Neutrophil (primary cell): Measurements from ENCODE around the gene ATG101.

ENCODE experiments used
- H3K27ac ChIP-seq: fragments of 200-600 bp; sonication (generic); 2 replicates; pipeline ENCODE4 v1.5.1; 2016; ENCODE audit warnings: mild to moderate bottlenecking, moderate library complexity
- H3K27me3 ChIP-seq: fragments of 200-600 bp; sonication (generic); 2 replicates; pipeline ENCODE4 v1.6.0; 2016; ENCODE audit warnings: mild to moderate bottlenecking
- H3K36me3 ChIP-seq: fragments of 200-600 bp; sonication (generic); 2 replicates; pipeline ENCODE4 v1.5.1; 2017
- H3K4me1 ChIP-seq, 2 experiments: fragments of 200-600 bp in 1 of 2; sonication (generic) in 1 of 2; 1 replicate in 1 of 2; 2 replicates in 1 of 2; pipeline versions ENCODE4 v1.5.1 to v1.6.1; 2013 to 2016; ENCODE audit warnings: low read depth in 1 of 2, low read length in 1 of 2, mild to moderate bottlenecking in 1 of 2, moderate library complexity in 1 of 2; ENCODE audit not compliant: control insufficient read depth in 1 of 2, insufficient read depth in 1 of 2
- H3K4me3 ChIP-seq, 2 experiments: fragments of 200-600 bp in 1 of 2; sonication (generic) in 1 of 2; 1 replicate in 1 of 2; 2 replicates in 1 of 2; pipeline ENCODE4 v1.5.1; 2013 to 2016; ENCODE audit warnings: low read depth in 1 of 2, low read length in 1 of 2, mild to moderate bottlenecking in 1 of 2, moderate library complexity in 1 of 2
- H3K9me3 ChIP-seq: fragments of 200-600 bp; sonication (generic); 2 replicates; pipeline ENCODE4 v1.5.1; 2016
- CTCF ChIP-seq: fragments of 200-600 bp; sonication (generic); IDR thresholded peaks from 2 replicates; pipeline ENCODE4 v1.5.1; 2016; ENCODE audit warnings: antibody characterized with exemption

The ATG101 gene

GRCh38 chr12:52074971-52075724 lies 5.4 kb downstream of the ATG101 start:
- no peak overlapping the region for H3K27ac ChIP-seq
- no peak for TF ChIP-seq CTCF
- peaks cover 80% of the 10 kb centered on the region for H3K36me3 ChIP-seq
- H3K9me3 ChIP-seq, result no peaks in the 10 kb centered on the region
- H3K4me1 ChIP-seq, result peaks cover 8 to 12% of the 10 kb centered on the region in 2 experiments
- no peaks in the 10 kb centered on the region for H3K27me3 ChIP-seq
- H3K4me3 ChIP-seq, result no peak overlapping the region

- no peak overlapping the region for H3K4me3 ChIP-seq
- H3K9me3 ChIP-seq, result no peaks in the 10 kb centered on the region
- TF ChIP-seq CTCF, result no peak
- no peaks in the 10 kb centered on the region for H3K27me3 ChIP-seq
- no peak overlapping the region for H3K27ac ChIP-seq
- H3K4me1 ChIP-seq, result no peaks in the 10 kb centered on the region
- peaks cover 81% of the 10 kb centered on the region for H3K36me3 ChIP-seq
Observed at GRCh38 chr12:52076811-52077210, 7.0 kb downstream of the ATG101 start.

DNA sequence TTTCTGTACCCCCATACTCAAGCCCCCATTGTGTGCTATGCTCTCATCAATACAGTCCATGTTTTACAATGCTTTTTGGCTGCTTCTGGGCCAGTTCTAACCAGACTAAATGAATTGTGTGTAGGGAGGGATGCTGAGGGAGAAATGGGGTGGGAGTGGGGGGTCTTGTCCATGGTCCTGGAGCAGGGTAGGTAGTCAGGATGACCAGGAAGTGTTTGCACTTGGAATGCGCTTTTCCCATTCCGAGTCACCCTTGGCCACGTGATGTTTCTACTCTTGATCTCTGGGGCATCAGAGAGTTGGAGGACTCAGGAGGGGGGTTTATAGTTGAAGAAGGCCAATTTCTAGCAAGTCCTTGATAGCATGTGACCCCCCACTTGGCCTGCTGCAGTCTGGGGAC lies 8.5 kb downstream of the ATG101 start:
- no peaks in the 10 kb centered on the region for H3K4me1 ChIP-seq
- H3K9me3 ChIP-seq, result no peaks in the 10 kb centered on the region
- H3K27ac ChIP-seq, result no peak overlapping the region
- no peaks in the 10 kb centered on the region for H3K27me3 ChIP-seq
- TF ChIP-seq CTCF, result no peak
- peaks cover 69% of the 10 kb centered on the region for H3K36me3 ChIP-seq
- no peak overlapping the region for H3K4me3 ChIP-seq

GRCh38 chr12:52079576-52080402 lies 10.0 kb downstream of the ATG101 start, which contains the start of gene SMIM41:
SMIM41 (plus strand) TSS chr12:52079704; CDS start chr12:52079780, 76 bp downstream.
- H3K4me3 ChIP-seq, result no peak within 1 kb of the TSS
- H3K36me3 ChIP-seq, result peaks cover 54% of the 10 kb centered on the region
- TF ChIP-seq CTCF, result no peak
- no peaks in the 10 kb centered on the region for H3K9me3 ChIP-seq
- peaks cover 0 to 3% of the 10 kb centered on the region in 2 experiments for H3K4me1 ChIP-seq
- no peaks in the 10 kb centered on the region for H3K27me3 ChIP-seq
- no peak within 1 kb of the TSS for H3K27ac ChIP-seq

- no peak for TF ChIP-seq CTCF
- Histone ChIP-seq H3K4me3 (no peak overlapping the region), H3K4me1 (peaks cover 0 to 3% of the 10 kb centered on the region in 2 experiments), H3K27ac (no peak overlapping the region), H3K27me3 (no peaks in the 10 kb centered on the region), H3K9me3 (no peaks in the 10 kb centered on the region), H3K36me3 (peaks cover 46% of the 10 kb centered on the region)
Observed at GRCh38 chr12:52080403-52081251, 10.8 kb downstream of the ATG101 start.
